Neural cell (in vitro differentiated cells): Measurements from ENCODE around the gene CTSE.
"Not testable (repeated sequence)": the region's sequence is repeated elsewhere in the genome, so short reads cannot be mapped to it uniquely, and the experiment has no call there.

Source experiments
- EP300 ChIP-seq: fragments of 450-650 bp; conservative IDR thresholded peaks from 2 replicates; pipeline ENCODE4 v1.6.1; 2014; ENCODE audit warnings: antibody characterized with exemption, mild to moderate bottlenecking, moderate library complexity; ENCODE audit not compliant: poor library complexity, severe bottlenecking
- EZH2 ChIP-seq: fragments of 200-600, 300-800 bp; shearing (Covaris generic), sonication (generic); IDR thresholded peaks from 2 replicates; pipeline ENCODE4 v1.6.1; 2014; ENCODE audit warnings: antibody characterized with exemption, low read length, borderline replicate concordance, mild to moderate bottlenecking; ENCODE audit not compliant: insufficient read depth, poor library complexity, severe bottlenecking
- POLR2AphosphoS5 ChIP-seq: IDR thresholded peaks from 2 replicates; pipeline ENCODE4 v1.6.1; 2012
- RAD21 ChIP-seq: fragments of 450-650 bp; conservative IDR thresholded peaks from 2 replicates; pipeline ENCODE4 v1.6.1; 2014; ENCODE audit warnings: antibody characterized with exemption, mild to moderate bottlenecking, moderate library complexity
- TAF1 ChIP-seq: IDR thresholded peaks from 2 replicates; pipeline ENCODE4 v1.6.1; 2012; ENCODE audit warnings: low read depth
- TF ChIP-seq, protein P1 (sequence below): fragments of 450-650 bp; IDR thresholded peaks from 2 replicates; pipeline ENCODE4 v1.5.1; 2014; ENCODE audit warnings: antibody characterized with exemption, mild to moderate bottlenecking, moderate library complexity; ENCODE audit not compliant: poor library complexity, severe bottlenecking

DNA sequence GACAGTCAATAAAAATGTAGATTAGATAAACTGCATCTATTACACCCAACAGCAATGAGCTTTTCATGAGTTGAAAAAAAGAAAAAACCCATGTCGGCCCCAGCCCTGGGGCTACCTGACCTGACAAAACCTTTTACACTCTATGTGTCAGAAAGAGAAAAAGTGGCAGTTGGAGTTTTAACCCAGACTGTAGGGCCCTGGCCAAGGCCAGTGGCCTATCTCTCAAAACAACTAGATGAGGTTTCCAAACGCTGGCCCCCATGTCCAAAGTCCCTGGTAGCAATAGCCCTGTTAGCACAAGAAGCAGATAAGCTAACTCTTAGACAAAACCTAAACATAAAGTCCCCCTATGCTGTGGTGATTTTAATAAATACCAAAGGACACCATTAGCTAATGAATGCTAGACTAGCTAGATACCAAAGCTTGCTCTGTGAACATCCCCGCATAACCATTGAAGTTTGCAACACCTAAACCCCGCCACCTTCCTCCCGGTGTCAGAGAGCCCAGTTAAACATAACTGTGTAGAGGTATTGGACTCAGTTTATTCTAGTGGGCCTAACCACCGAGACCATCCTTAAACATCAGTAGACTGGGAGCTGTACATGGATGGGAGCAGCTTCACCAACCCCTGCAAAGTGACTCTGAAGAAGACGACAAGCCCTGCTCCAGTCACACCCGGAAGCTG lies 32.1 kb upstream of the CTSE start:
- not testable (repeated sequence) for TF ChIP-seq EP300, TAF1, POLR2AphosphoS5, EZH2, RAD21
- TF ChIP-seq, protein P1, sequence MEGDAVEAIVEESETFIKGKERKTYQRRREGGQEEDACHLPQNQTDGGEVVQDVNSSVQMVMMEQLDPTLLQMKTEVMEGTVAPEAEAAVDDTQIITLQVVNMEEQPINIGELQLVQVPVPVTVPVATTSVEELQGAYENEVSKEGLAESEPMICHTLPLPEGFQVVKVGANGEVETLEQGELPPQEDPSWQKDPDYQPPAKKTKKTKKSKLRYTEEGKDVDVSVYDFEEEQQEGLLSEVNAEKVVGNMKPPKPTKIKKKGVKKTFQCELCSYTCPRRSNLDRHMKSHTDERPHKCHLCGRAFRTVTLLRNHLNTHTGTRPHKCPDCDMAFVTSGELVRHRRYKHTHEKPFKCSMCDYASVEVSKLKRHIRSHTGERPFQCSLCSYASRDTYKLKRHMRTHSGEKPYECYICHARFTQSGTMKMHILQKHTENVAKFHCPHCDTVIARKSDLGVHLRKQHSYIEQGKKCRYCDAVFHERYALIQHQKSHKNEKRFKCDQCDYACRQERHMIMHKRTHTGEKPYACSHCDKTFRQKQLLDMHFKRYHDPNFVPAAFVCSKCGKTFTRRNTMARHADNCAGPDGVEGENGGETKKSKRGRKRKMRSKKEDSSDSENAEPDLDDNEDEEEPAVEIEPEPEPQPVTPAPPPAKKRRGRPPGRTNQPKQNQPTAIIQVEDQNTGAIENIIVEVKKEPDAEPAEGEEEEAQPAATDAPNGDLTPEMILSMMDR, result not testable (repeated sequence)
